H1 (cell line): ENCODE data around the gene PPIF. TPM values are rescaled to one million over a fixed set of nuclear protein-coding genes. Genes with fewer than 3 reads are reported as not detected.

Experiments
- CBX8 ChIP-seq: fragments of 300-800, 300-1000 bp; sonication (generic); IDR thresholded peaks from 2 replicates; pipeline ENCODE4 v1.7.1; 2016; ENCODE audit warnings: low read depth, low read length, borderline replicate concordance
- CHD2 ChIP-seq: IDR thresholded peaks from 2 replicates; pipeline ENCODE4 v1.6.1; 2012; ENCODE audit warnings: low read length, improper control_type of control experiment
- CHD7 ChIP-seq: fragments of 300-600 bp; sonication (generic); IDR thresholded peaks from 2 replicates; pipeline ENCODE4 v1.7.1; 2012; ENCODE audit warnings: low read length, moderate library complexity, mild to moderate bottlenecking, inconsistent platforms; ENCODE audit not compliant: insufficient replicate concordance
- CTBP2 ChIP-seq: IDR thresholded peaks from 2 replicates; pipeline ENCODE4 v1.7.0; 2011; ENCODE audit warnings: borderline replicate concordance, mild to moderate bottlenecking, moderate library complexity, mixed read lengths, low read length; ENCODE audit not compliant: insufficient read depth, insufficient read length
- FOSL1 ChIP-seq: IDR thresholded peaks from 2 replicates; pipeline ENCODE4 v1.6.1; 2011; ENCODE audit warnings: mild to moderate bottlenecking, low read depth, low read length, moderate library complexity; ENCODE audit not compliant: insufficient read depth
- GTF2F1 ChIP-seq: IDR thresholded peaks from 2 replicates; pipeline ENCODE4 v1.6.1; 2012; ENCODE audit warnings: low read depth, low read length, improper control_type of control experiment, borderline replicate concordance
- JUN ChIP-seq: IDR thresholded peaks from 2 replicates; pipeline ENCODE4 v1.6.1; 2011; ENCODE audit warnings: low read depth, mild to moderate bottlenecking, improper control_type of control experiment, low read length
- KDM5A ChIP-seq: fragments of 200-600 bp; IDR thresholded peaks from 2 replicates; pipeline ENCODE4 v1.7.1; 2012; ENCODE audit warnings: mild to moderate bottlenecking, low read length, inconsistent platforms, mixed read lengths
- POLR2A ChIP-seq, 2 experiments: IDR thresholded peaks; 1 replicate in 1 of 2; 2 replicates in 1 of 2; pipeline ENCODE4 v1.6.1; 2011; ENCODE audit warnings: low read depth in 2 of 2, low read length in 2 of 2, mild to moderate bottlenecking in 2 of 2; ENCODE audit errors: control extremely low read depth in 1 of 2
- POU5F1 ChIP-seq: IDR thresholded peaks from 2 replicates; pipeline ENCODE4 v1.6.1; 2011; ENCODE audit warnings: low read depth, mild to moderate bottlenecking, low read length, moderate library complexity
- YY1 ChIP-seq: IDR thresholded peaks from 2 replicates; pipeline ENCODE4 v1.6.1; 2011; ENCODE audit warnings: low read depth, mild to moderate bottlenecking, low read length
- polyA plus RNA-seq, 7 experiments: library from polyadenylated mRNA; depleted of rRNA in 3 of 7; stranded (reverse) in 5 of 7; unstranded in 2 of 7; fragments of >200 nt in 5 of 7; fragments of 200-250 nt in 2 of 7; gene quantifications; 1 replicate in 5 of 7; 2 replicates in 1 of 7; 4 replicates in 1 of 7; pipeline versions ENCODE4 v1.2.1 to v1.2.3, GENCODE V29; 2011 to 2013; ENCODE audit warnings: missing spikeins in 2 of 7, mixed read lengths in 2 of 7
- total RNA-seq: library from RNA; stranded (reverse); fragmentation: NEBNext Ultra II Directional; extraction: Animal tissue kit (Norgen Biotek cat#: 25700); gene quantifications from 2 replicates; pipeline ENCODE4 v1.2.1, GENCODE V29; 2021

Gene PPIF
- total and polyA plus RNA-seq, 2 of the 8 experiments (the other 6 are each of a cell fraction or from before 2014, with no cell fraction given), result 70.2 to 77.6 TPM

GRCh38 chr10:79374312-79375191 lies 27.3 kb downstream of the PPIF start (continued):
- TF ChIP-seq CTBP2 (no peak), POU5F1 (no peak), FOSL1 (no peak), YY1 (no peak), CHD7 (no peak), POLR2A (IDR thresholded peaks at IDR 0.05; ENCODE audit: control extremely low read depth in 1 of 2, low read depth in 2 of 2, low read length in 2 of 2) (no peak), CHD2 (no peak), CBX8 (no peak), JUN (no peak), KDM5A (no peak), GTF2F1 (no peak)
